Muscle of back (tissue), 11 donors: ENCODE results near the gene SCAF1. TPM values are rescaled to one million over a fixed set of nuclear protein-coding genes. Genes with fewer than 3 reads are reported as not detected.
A peak's percentile ranks its signal among the peaks of the same experiment; 100 is the strongest.

Experiments used
- DNase-seq, 3 donors: peaks; one replicate each; pipeline versions ENCODE4 v3.0.0 to v3.0.0-alpha.2; 2013
- polyA plus RNA-seq, 10 donors: library from polyadenylated mRNA; unstranded; fragments of 120-200 nt; gene quantifications; one replicate each; pipeline ENCODE4 v1.2.1, GENCODE V29; 2013; ENCODE audit not compliant: insufficient read length in 10 of 10

SCAF1 gene
- polyA plus RNA-seq, 10 donors, result 19.3 to 32.8 (median 25.3) TPM

DNA sequence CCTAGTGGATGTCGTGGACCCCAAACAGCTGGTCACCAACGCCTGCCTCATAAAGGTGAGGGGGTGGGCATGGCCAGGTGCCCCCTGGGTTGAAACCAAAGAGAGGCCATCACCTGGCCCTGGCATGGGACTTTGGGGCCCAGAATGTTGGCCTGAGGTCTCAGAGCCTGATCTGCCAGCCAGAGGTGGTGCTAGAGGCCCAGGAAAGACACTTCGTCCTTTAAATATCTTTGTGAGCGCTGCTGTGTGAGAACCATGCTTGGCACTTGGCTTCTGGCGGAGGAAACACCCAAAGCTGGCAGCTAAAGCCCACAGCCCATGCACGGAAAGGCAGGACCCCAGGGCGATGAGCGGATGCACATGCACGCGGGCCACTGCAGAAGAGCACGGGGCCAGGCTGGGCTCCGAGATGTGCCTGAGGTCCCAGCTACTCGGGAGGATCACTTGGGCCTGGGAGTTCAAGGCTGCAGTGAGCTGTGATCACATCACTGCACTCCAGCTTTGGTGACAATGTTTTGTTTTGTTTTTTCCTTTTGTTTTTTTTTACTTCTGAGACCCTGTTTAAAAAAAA, 43.1 kb downstream of the SCAF1 start:
- no peak for DNase-seq

GRCh38 chr19:49685845-49686332, 43.9 kb downstream of the SCAF1 start:
- DNase-seq, result no peak

DNA sequence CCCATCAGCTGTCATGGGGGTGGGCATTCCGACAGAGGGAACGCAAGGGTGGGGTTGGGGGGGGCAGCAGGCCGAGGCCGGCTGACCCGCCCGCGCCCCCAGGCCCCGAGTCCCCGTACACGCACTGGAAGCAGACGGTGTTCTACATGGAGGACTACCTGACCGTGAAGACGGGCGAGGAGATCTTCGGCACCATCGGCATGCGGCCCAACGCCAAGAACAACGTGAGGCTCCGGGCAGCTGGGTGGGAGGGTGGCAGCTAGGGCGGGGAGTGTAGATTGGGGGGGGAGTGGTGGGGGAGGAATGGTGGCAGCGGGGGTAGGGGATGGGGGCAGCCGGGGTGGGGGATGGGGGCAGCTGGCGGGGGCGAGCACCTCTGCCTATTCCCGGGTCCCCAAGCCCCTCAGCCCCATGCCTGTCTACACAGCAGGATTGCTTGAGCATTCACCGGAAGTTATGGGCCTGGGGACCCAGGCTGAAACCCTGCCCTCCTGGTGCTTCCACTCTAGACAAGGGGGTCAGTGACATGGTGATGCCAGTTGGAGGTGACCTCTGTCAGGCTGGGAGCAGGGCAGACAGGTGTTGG, 44.6 kb downstream of the SCAF1 start:
- no peak for DNase-seq

DNA sequence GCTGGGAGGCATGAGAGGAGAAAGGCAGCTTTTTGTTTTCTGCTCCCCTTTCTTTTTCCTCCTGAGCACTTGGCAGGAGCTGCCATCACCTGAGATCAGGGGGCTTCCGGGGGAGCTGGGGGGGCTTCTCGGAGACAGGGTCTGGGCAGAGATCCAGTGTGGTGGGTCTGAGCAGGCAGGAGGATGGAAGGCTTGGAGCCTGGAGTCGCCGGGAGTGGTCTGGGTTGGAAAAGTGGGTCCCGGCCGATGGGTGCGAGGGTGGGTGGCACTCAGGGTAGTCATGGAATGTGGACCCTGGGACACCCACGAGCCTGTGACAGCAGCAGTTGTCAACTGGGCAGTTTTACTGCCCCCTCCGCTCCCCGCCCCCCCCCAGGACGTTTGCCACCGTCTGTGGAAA, 45.1 kb downstream of the SCAF1 start:
- no peak for DNase-seq

DNA sequence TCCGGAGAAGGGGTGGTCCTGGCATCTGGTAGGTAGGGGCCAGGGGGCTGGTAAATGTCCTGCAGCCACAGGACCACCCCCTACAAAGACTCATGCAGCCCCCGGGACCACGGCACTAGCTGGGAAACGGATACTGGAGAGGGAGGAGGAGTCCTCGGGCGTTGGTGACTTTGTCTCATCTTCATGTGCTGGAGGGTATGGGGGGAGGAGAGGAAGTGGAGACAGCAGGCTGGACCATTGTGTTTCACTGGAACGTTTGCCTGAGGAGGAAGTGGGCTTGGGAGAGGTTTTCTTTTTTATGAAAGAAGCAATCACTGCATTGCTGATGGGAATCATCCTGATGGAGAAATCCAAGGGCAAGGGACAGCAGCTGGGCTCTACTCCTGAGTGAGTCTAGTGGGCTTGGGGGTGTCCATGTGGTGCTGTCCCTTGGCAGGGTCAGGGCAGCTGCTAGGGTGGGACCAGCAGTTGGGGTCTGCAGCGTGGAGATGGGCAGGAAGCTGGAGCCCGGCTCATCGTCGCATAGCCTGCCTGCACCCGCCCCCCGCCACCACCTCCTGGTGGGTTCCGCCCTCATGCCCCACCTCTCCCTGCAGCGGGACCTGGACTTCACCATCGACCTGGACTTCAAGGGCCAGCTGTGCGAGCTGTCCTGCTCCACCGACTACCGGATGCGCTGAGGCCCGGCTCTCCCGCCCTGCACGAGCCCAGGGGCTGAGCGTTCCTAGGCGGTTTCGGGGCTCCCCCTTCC, 45.7 kb downstream of the SCAF1 start:
- DNase-seq, result peak in 1 of 3 donors; percentile 45

- DNase-seq, result no peak
These were observed 46.6 kb downstream of the SCAF1 start for GRCh38 chr19:49688531-49689132.

- peak in 1 of 3 donors; percentile 53 for DNase-seq
These were observed 47.4 kb downstream of the SCAF1 start, which contains the start of gene ADM5 for GRCh38 chr19:49689133-49690078. ADM5 (plus strand) TSS chr19:49689594; CDS start chr19:49689838, 244 bp downstream.

- no peak for DNase-seq
These were observed 48.2 kb downstream of the SCAF1 start for GRCh38 chr19:49690079-49690655.

DNA sequence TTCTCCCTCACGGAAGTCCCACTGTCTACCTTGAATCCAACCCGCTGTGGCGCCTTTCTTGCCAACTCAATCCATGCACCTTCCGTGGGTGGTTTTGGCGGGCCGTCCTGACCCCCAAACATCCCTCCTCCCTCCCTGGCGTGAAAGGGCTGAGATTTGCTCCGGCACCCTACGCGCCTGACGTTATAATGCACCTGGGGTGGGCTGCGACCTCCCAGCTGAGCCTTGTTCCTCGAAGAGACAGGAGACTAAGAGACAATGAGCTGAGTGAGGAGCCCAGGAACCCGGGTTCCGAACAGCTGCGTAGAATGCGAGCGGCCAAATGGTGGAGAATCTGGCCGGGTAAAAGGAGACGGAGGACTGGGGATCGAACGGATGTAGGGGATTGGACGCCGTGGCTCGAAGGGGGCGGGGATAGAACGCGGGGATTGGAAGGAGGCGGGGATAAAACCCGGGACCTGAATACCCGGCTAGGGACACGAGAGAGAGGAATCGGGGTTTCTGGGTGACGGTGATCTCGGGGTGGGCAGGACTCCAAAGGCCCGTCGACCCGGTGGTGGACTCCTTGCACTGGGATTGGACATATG, 48.7 kb downstream of the SCAF1 start, which contains the start of gene CPT1C:
Gene CPT1C (plus strand): TSS at position 461 of the 587 bp plus-strand sequence. CDS start 1,137 bp downstream, outside the sequence.
- peak; percentile 71 to 91 (median 74) for DNase-seq

- DNase-seq, result peak; percentile 68 to 89 (median 79)
These were observed 49.5 kb downstream of the SCAF1 start for GRCh38 chr19:49691243-49692146.

GRCh38 chr19:49692147-49692506, 50.1 kb downstream of the SCAF1 start:
- no peak for DNase-seq

- DNase-seq, result no peak
These were observed 54.1 kb downstream of the SCAF1 start for GRCh38 chr19:49696115-49696514.

DNA sequence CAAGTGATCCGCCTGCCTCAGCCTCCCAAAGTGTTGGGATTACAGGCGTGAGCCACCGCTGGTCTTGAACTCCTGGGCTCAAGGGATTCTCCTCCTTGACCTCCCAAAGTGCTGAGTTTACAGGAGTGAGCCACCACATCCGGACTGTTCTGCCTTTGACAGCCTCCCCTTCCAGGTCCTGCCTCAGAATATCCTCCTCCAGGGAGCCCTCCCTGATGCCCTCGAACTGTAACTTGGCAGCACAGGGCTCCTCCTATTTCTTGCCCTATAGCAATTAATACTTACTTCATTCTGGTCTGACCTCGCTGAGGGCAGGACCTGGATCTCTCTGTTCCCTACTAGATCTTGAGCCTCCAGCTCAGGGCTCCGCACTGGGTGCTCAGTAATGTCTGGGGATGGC, 54.9 kb downstream of the SCAF1 start:
- no peak for DNase-seq

DNA sequence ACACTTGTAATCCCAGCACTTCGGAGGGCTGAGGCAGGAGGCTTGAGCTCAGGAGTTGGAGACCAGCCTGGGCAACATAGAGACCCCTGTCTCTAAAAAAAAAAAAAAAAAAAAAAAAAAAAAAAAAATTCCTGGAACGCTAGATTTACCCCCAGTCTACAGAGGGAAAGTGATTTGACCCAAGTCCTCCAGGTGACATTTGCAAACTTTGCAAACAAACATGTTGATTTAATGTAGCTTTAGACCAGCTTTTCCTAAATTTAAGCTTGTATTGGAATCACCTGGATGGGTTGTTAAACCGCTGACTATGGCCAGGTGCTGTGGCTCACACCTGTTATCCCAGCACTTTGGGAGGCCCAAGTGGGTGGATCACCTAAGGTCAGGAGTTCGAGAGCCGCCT, 57.4 kb downstream of the SCAF1 start:
- no peak for DNase-seq

DNA sequence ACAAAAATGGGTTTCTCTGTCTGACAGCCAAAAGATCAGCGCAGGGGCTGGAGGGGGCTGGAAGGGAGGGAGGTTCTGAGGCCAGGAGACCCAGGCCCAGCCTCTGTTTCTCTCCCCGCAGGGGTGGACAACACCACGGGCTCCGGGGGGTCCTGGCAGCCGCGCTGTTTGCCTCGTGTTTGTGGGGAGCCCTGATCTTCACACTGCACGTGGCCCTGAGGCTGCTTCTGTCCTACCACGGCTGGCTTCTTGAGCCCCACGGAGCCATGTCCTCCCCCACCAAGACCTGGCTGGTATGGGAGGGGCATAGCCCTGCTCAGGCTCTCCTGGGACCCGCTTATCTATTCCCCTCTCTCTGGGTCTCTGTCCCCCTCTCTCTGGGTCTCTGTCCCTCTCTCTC, 58.6 kb downstream of the SCAF1 start:
- DNase-seq, result no peak

DNA sequence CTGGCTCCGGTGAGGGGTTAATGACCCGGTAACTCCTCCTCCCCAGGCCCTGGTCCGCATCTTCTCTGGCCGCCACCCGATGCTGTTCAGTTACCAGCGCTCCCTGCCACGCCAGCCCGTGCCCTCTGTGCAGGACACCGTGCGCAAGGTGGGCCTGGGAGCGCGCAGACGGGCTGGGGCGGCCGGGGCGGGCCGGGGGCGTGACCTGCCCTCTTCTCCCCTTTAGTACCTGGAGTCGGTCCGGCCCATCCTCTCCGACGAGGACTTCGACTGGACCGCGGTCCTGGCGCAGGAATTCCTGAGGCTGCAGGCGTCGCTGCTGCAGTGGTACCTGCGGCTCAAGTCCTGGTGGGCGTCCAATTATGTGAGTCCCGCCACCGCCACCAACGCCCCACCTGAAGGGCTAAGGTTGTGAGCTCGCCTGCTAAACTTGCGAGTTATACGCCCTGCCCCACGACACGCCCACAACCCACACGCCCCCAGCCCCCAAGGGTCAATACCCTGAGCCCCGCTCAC, 59.3 kb downstream of the SCAF1 start:
- DNase-seq, result no peak

DNA sequence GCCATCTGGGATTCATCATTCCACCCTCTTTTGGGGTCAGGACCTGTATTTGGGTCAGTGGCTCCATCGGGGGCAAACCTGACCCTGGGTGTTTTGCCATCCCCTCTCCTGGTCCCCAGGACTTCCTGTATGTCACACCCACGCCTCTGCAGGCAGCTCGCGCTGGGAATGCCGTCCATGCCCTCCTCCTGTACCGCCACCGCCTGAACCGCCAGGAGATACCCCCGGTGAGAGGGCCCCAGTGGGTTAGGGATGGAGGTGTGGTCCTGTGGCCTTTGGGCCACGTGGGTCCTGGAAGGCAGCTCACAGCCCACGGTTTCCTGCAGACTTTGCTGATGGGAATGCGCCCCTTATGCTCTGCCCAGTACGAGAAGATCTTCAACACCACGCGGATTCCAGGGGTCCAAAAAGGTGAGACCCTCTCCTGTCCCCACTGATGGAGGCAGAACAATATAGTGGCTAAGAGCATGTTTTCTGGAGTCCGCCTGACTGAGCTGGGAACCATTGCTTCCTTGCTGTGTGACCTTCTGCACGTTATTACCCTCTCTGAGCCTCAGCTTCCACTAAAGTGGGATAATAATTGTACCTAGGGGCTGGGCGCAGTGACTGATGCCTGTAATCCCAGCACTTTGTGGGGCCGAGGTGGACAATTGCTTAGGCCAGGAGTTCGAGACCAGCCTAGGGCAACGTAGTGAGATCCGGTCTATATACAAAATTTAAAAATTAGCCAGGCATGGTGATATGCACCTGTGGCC, 63.1 kb downstream of the SCAF1 start:
- no peak for DNase-seq

- no peak for DNase-seq
These were observed 63.9 kb downstream of the SCAF1 start for GRCh38 chr19:49705919-49706318.
